H1 (cell line): ENCODE measurements around the gene CUX1. TPM values are rescaled to one million over a fixed set of nuclear protein-coding genes. Genes with fewer than 3 reads are reported as not detected.

Experiments
- CTCF ChIA-PET: fragments of 300-600 bp; sonication (Branson Sonifier 250); formaldehyde crosslinking; loops from one replicate; lab custom pipeline; 2021; ENCODE audit not compliant: partially characterized antibody; lab: Charles Lee
- POLR2A ChIA-PET: fragments of 300-600 bp; sonication (Branson Sonifier 250); formaldehyde crosslinking; loops from one replicate; lab custom pipeline; 2021; ENCODE audit warnings: inconsistent platforms; ENCODE audit not compliant: partially characterized antibody; lab: Charles Lee
- DNase-seq, 2 experiments: peaks; one replicate each; pipeline versions ENCODE4 v3.0.0 to v3.0.0-alpha.2; 2010 to 2022; ENCODE audit warnings: low spot score in 2 of 2, low read depth in 1 of 2, mixed read lengths in 1 of 2
- FAIRE-seq: peaks from 2 replicates; lab custom pipeline; 2011; peaks lifted over from hg19 to GRCh38; lab: Jason Lieb, UNC
- H2AFZ ChIP-seq: 2 replicates; pipeline ENCODE4 v1.8.1; 2012; ENCODE audit warnings: low read length, inconsistent platforms
- H2AK5ac ChIP-seq: 2 replicates; pipeline ENCODE4 v1.6.1; 2013; ENCODE audit warnings: low read depth, low read length
- H2BK120ac ChIP-seq: replicated peaks from 2 replicates; pipeline ENCODE3; 2013; ENCODE audit warnings: low read depth, low read length, inconsistent platforms
- H2BK12ac ChIP-seq: 2 replicates; pipeline ENCODE4 v1.6.1; 2013; ENCODE audit warnings: low read depth, low read length
- H2BK15ac ChIP-seq: 2 replicates; pipeline ENCODE4 v1.6.1; 2013; ENCODE audit warnings: low read length
- H2BK20ac ChIP-seq: 2 replicates; pipeline ENCODE4 v1.6.1; 2013; ENCODE audit warnings: low read length
- H2BK5ac ChIP-seq: 2 replicates; pipeline ENCODE4 v1.6.1; 2013; ENCODE audit warnings: low read depth, low read length
- H3K14ac ChIP-seq: 2 replicates; pipeline ENCODE4 v1.6.1; 2013; ENCODE audit warnings: inconsistent platforms; ENCODE audit not compliant: insufficient read length
- H3K18ac ChIP-seq: 2 replicates; pipeline ENCODE4 v1.6.1; 2013; ENCODE audit warnings: low read length; ENCODE audit errors: extremely low read depth
- H3K23ac ChIP-seq: 2 replicates; pipeline ENCODE4 v1.6.1; 2013; ENCODE audit warnings: inconsistent platforms; ENCODE audit not compliant: insufficient read length
- H3K23me2 ChIP-seq: 2 replicates; pipeline ENCODE4 v1.6.1; 2013; ENCODE audit warnings: low read depth, low read length
- H3K27ac ChIP-seq: 2 replicates; pipeline ENCODE4 v1.6.1; 2011; ENCODE audit warnings: low read depth, low read length, inconsistent platforms
- H3K27me3 ChIP-seq, 4 experiments: replicated peaks in 1 of 4; 1 replicate in 1 of 4; 2 replicates in 3 of 4; pipeline versions ENCODE4 v1.6.1 to v1.8.1; 2011 to 2013; ENCODE audit warnings: low read length in 3 of 4, mild to moderate bottlenecking in 3 of 4, inconsistent platforms in 2 of 4, mixed read lengths in 2 of 4, moderate library complexity in 1 of 4; ENCODE audit not compliant: control insufficient read depth in 3 of 4, insufficient read depth in 3 of 4; ENCODE audit errors: extremely low read depth in 1 of 4
- H3K36me3 ChIP-seq, 4 experiments: 2 replicates each; pipeline versions ENCODE4 v1.6.1 to v1.8.1; 2011 to 2013; ENCODE audit warnings: mild to moderate bottlenecking in 4 of 4, low read length in 3 of 4, moderate library complexity in 2 of 4, control low read depth in 1 of 4, inconsistent platforms in 1 of 4; ENCODE audit not compliant: insufficient read depth in 4 of 4, control insufficient read depth in 2 of 4
- H3K4ac ChIP-seq: replicated peaks from 2 replicates; pipeline ENCODE3; 2013; ENCODE audit warnings: low read length, low read depth, mixed read lengths, inconsistent platforms; ENCODE audit not compliant: insufficient read length
- H3K4me1 ChIP-seq, 4 experiments: replicated peaks in 1 of 4; 1 replicate in 1 of 4; 2 replicates in 3 of 4; pipeline versions ENCODE4 v1.6.1 to v1.8.1; 2011 to 2013; ENCODE audit warnings: low read length in 3 of 4, inconsistent platforms in 2 of 4, mixed read lengths in 1 of 4; ENCODE audit not compliant: insufficient read depth in 4 of 4, control insufficient read depth in 3 of 4
- H3K4me2 ChIP-seq, 2 experiments: 2 replicates each; pipeline versions ENCODE4 v1.6.1 to v1.8.1; 2011 to 2013; ENCODE audit warnings: low read depth in 2 of 2, low read length in 2 of 2, control low read depth in 1 of 2, inconsistent platforms in 1 of 2, mild to moderate bottlenecking in 1 of 2; ENCODE audit not compliant: insufficient read depth in 1 of 2
- H3K4me3 ChIP-seq, 4 experiments: fragments of 200-600, 300-600 bp in 1 of 4; sonication (generic), shearing (Covaris generic), sonication (Bioruptor Twin) in 1 of 4; 2 replicates each; pipeline versions ENCODE4 v1.5.1 to v1.8.1; 2011 to 2016; ENCODE audit warnings: low read length in 4 of 4, low read depth in 3 of 4, control low read depth in 2 of 4, inconsistent platforms in 2 of 4, mild to moderate bottlenecking in 2 of 4, mixed read lengths in 1 of 4, moderate library complexity in 1 of 4; ENCODE audit not compliant: insufficient read depth in 2 of 4; ENCODE audit errors: extremely low read depth in 1 of 4
- H3K56ac ChIP-seq: replicated peaks from 2 replicates; pipeline ENCODE3; 2013; ENCODE audit warnings: low read depth, mild to moderate bottlenecking, mixed read lengths, low read length, inconsistent platforms; ENCODE audit not compliant: insufficient read length
- H3K79me1 ChIP-seq: 2 replicates; pipeline ENCODE4 v1.6.1; 2013; ENCODE audit warnings: low read depth, low read length, control low read depth
- H3K79me2 ChIP-seq, 2 experiments: 2 replicates each; pipeline versions ENCODE4 v1.6.1 to v1.8.1; 2012 to 2013; ENCODE audit warnings: low read length in 2 of 2, mild to moderate bottlenecking in 2 of 2, inconsistent platforms in 1 of 2; ENCODE audit not compliant: insufficient read depth in 2 of 2, control insufficient read depth in 1 of 2
- H3K9ac ChIP-seq, 4 experiments: replicated peaks in 1 of 4; 1 replicate in 1 of 4; 2 replicates in 3 of 4; pipeline versions ENCODE4 v1.6.1 to v1.8.1; 2011 to 2013; ENCODE audit warnings: low read depth in 3 of 4, low read length in 3 of 4, control low read depth in 2 of 4, mild to moderate bottlenecking in 2 of 4, moderate library complexity in 2 of 4, inconsistent platforms in 1 of 4; ENCODE audit errors: extremely low read depth in 1 of 4
- H3K9me3 ChIP-seq, 2 experiments: 2 replicates each; pipeline versions ENCODE4 v1.6.1 to v1.8.1; 2012 to 2013; ENCODE audit warnings: mild to moderate bottlenecking in 2 of 2, moderate library complexity in 2 of 2, control low read depth in 1 of 2, inconsistent platforms in 1 of 2, low read depth in 1 of 2, low read length in 1 of 2, mixed read lengths in 1 of 2; ENCODE audit not compliant: insufficient read depth in 2 of 2
- H4K20me1 ChIP-seq, 2 experiments: replicated peaks in 1 of 2; 2 replicates each; pipeline versions ENCODE3 to v1.8.1; 2011 to 2013; ENCODE audit warnings: inconsistent platforms in 2 of 2, low read length in 2 of 2, mild to moderate bottlenecking in 1 of 2; ENCODE audit not compliant: insufficient read depth in 2 of 2, control insufficient read depth in 1 of 2
- H4K5ac ChIP-seq: 2 replicates; pipeline ENCODE4 v1.6.1; 2013; ENCODE audit warnings: low read length, low read depth, mixed read lengths, inconsistent platforms; ENCODE audit not compliant: insufficient read length
- H4K8ac ChIP-seq: 2 replicates; pipeline ENCODE4 v1.8.0; 2013; ENCODE audit warnings: mild to moderate bottlenecking, moderate library complexity, low read length, inconsistent platforms; ENCODE audit not compliant: insufficient read depth; ENCODE audit errors: extremely low read depth
- H4K91ac ChIP-seq: replicated peaks from 2 replicates; pipeline ENCODE3; 2013; ENCODE audit warnings: low read length, mixed read lengths, inconsistent platforms; ENCODE audit not compliant: insufficient read length
- TAF7 ChIP-seq: optimal IDR thresholded peaks from 2 replicates; pipeline ENCODE3; 2011; ENCODE audit warnings: low read depth, mild to moderate bottlenecking, inconsistent platforms, low read length, moderate library complexity, borderline replicate concordance
- WGBS, 2 experiments: shearing (Covaris generic) in 1 of 2; methylation state at CpG; one replicate each; pipeline versions ENCODE4 v1.1.6 to v1.1.7; 2013 to 2015; ENCODE audit warnings: low lambda C conversion rate in 2 of 2, mixed read lengths in 2 of 2, inconsistent platforms in 1 of 2, low coverage in 1 of 2, missing lambda C conversion rate in 1 of 2; ENCODE audit not compliant: insufficient replicate concordance in 2 of 2, insufficient coverage in 1 of 2, insufficient read length in 1 of 2; ENCODE audit errors: extremely low coverage in 1 of 2, missing lambda C conversion rate in 1 of 2; 5-methylcytosine and 5-hydroxymethylcytosine counted together
- polyA plus RNA-seq, 7 experiments: library from polyadenylated mRNA; depleted of rRNA in 3 of 7; stranded (reverse) in 5 of 7; unstranded in 2 of 7; fragments of >200 nt in 5 of 7; fragments of 200-250 nt in 2 of 7; gene quantifications; 1 replicate in 5 of 7; 2 replicates in 1 of 7; 4 replicates in 1 of 7; pipeline versions ENCODE4 v1.2.1 to v1.2.3, GENCODE V29; 2011 to 2013; ENCODE audit warnings: missing spikeins in 2 of 7, mixed read lengths in 2 of 7
- total RNA-seq: library from RNA; stranded (reverse); fragmentation: NEBNext Ultra II Directional; extraction: Animal tissue kit (Norgen Biotek cat#: 25700); gene quantifications from 2 replicates; pipeline ENCODE4 v1.2.1, GENCODE V29; 2021

CUX1 gene
- total and polyA plus RNA-seq, 2 of the 8 experiments (the other 6 are each of a cell fraction or from before 2014, with no cell fraction given) = 21.6 to 65.9 TPM

- H4K5ac ChIP-seq = no peak overlapping the region
- FAIRE-seq = no peak
- TF ChIP-seq TAF7 = no peak
- H3K4me1 ChIP-seq = peaks cover 5 to 16% (median 9%) of the 10 kb centered on the region in 4 experiments; a peak in 5 of 7 replicates
- no peaks in the 10 kb centered on the region for H4K20me1 ChIP-seq
- no peak overlapping the region for H3K4ac ChIP-seq
- 0 out of 4 replicates have a peak, but pooled peaks cover 0 to 3% of the 10 kb centered on the region in 2 experiments for H3K9me3 ChIP-seq
- H2BK20ac ChIP-seq = no peak overlapping the region
- no peak overlapping the region for H3K4me2 ChIP-seq
- H3K27me3 ChIP-seq = no peaks in the 10 kb centered on the region
- no peaks in the 10 kb centered on the region for H3K36me3 ChIP-seq
- H2AFZ ChIP-seq = no peak overlapping the region
- no peaks in the 10 kb centered on the region for H3K79me1 ChIP-seq
- H3K56ac ChIP-seq = no peak overlapping the region
- H3K4me3 ChIP-seq = no peak overlapping the region
- H3K9ac ChIP-seq = no peak overlapping the region
- H2BK5ac ChIP-seq = peak overlapping the region; percentile 22; the same call in 1 of the 2 replicates
- no peak overlapping the region for H3K27ac ChIP-seq
- ChIA-PET POLR2A (interaction anchor here (1.6 kb wide), 1 partner anchor 13 kb away, joined by 5 read pairs; no protein-coding TSS in a partner anchor), CTCF (no interaction called here)
- WGBS, 2 experiments = 87% methylated on average over 24 of the region's 24 CpGs; no CpG with 5 or more reads in 1 of the 2 experiments
- H3K23me2 ChIP-seq = no peaks in the 10 kb centered on the region
- H2BK15ac ChIP-seq = no peak overlapping the region
- no peak for DNase-seq
- no peak overlapping the region for H2BK12ac ChIP-seq
- no peak overlapping the region for H3K18ac ChIP-seq
- no peak overlapping the region for H2BK120ac ChIP-seq
- 0 out of 2 replicates have a peak overlapping the region, but pooled peaks have one; percentile 9 for H2AK5ac ChIP-seq
- no peaks in the 10 kb centered on the region; a peak in 1 of 4 replicates for H3K79me2 ChIP-seq
- no peak overlapping the region for H4K91ac ChIP-seq
- no peak overlapping the region for H3K14ac ChIP-seq
- H3K23ac ChIP-seq = no peak overlapping the region
- no peak overlapping the region for H4K8ac ChIP-seq
Observed at GRCh38 chr7:102080434-102081243, 263.2 kb downstream of the CUX1 start.
